ENCODE measurements around the gene TRHDE. TPM values are rescaled to one million over a fixed set of nuclear protein-coding genes. Genes with fewer than 3 reads are reported as not detected.

TRHDE gene
- total and polyA plus RNA-seq, 5 donors = 0.57 to 7.0 (median 3.8) TPM

DNA sequence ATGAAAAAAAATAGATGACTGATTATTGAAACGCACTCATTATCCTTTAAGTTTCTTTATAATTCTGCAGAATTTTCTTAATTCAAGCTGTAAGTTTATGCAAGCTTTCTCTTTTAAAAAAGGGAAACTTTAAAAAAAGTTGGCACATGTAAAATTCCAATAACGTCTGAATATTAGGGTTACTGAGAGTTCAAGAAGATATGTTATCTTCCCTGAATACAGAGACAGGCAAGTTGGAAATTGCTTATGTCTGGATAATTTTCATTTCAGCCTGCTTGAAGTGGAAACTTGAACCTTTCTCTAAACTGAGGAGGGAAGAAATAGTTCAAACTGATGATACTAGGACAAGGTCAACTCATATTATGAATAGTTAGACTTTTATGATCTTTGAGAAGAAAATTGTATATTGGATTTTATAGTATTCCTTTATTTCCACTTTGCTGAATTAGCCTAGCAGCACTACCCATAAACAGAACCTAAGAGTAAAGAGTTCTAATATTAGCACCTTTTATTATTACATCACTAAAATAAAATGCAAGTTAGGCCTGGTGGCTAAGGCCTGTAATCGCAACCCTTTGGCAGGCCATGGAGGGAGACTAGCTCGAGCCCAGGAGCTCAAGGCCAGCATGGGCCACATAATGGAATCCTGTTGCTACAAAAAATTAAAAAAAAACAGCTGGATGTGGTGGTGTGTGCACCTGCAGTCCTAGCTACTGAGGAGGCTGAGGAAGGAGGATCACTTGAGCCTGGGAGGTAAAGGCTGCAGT is 288.0 kb downstream of the TRHDE start:
- 36% methylated on average over 4 of the region's 4 CpGs for WGBS
- Histone ChIP-seq H3K9me3 (ENCODE audit: control insufficient read depth, low read length) (no peaks in the 10 kb centered on the region), H3K27me3 (ENCODE audit: control insufficient read depth, insufficient read depth) (no peaks in the 10 kb centered on the region), H3K4me3 (ENCODE audit: low read length) (no peak overlapping the region), H3K27ac (ENCODE audit: low read length) (no peak overlapping the region), H3K4me1 (ENCODE audit: control insufficient read depth, insufficient read depth, low read length) (no peaks in the 10 kb centered on the region)
- ATAC-seq (peak in 1 of 2 donors; percentile 57), DNase-seq (peak; percentile 14 to 52 (median 45))
- intact Hi-C loops (cut with DNase I) = no loop called here

DNA sequence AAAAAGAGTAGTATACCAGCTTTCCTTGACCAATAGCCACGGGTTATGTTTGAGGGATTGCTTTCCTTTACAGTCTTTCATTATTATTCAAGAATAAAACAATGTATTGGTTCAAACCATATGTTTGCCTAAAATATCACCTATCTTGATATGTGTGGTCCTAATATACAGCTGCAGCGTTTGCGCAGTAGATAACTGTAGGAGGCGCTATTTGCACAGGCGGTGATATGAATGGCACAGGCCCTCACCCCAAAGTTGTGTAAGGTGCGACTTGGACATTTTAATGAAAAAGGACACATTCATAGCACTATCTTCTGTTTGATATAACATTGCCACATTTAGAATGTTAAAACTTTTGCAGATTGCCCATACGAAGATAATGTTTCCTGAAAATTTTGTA is 298.4 kb downstream of the TRHDE start:
- Histone ChIP-seq H3K27ac (ENCODE audit: low read length) (no peak overlapping the region), H3K4me1 (ENCODE audit: control insufficient read depth, insufficient read depth, low read length) (no peaks in the 10 kb centered on the region), H3K4me3 (ENCODE audit: low read length) (no peak overlapping the region), H3K27me3 (ENCODE audit: control insufficient read depth, insufficient read depth) (no peaks in the 10 kb centered on the region), H3K9me3 (ENCODE audit: control insufficient read depth, low read length) (no peaks in the 10 kb centered on the region)
- DNase-seq = peak in 1 of 3 donors; percentile 39
- intact Hi-C loops (cut with DNase I) = no loop called here
- WGBS = 69% methylated on average over 7 of the region's 7 CpGs
- no peak for ATAC-seq

DNA sequence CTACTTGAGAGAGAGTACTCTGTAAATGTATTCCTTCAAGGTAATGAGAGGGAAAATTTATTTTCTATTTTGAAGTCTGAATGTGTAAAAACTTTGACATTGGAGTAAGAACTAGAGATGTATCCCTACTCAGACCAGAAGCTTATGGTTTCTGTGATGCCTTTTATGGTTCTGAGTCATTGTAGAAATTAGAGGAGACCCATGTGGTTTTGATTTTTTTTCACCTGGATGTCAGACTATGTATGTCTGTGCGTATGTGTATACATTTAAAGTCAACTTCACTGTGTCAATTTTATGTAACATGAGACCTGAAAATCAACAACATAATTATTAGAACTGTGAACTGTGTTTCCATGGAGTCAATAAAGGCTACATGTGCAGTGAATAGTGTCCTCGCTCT is 302.0 kb downstream of the TRHDE start:
- DNase-seq (no peak), ATAC-seq (no peak)
- 88% methylated on average over 2 of the region's 2 CpGs for WGBS
- Histone ChIP-seq H3K4me3 (ENCODE audit: low read length) (no peak overlapping the region), H3K4me1 (ENCODE audit: control insufficient read depth, insufficient read depth, low read length) (no peaks in the 10 kb centered on the region), H3K9me3 (ENCODE audit: control insufficient read depth, low read length) (no peaks in the 10 kb centered on the region), H3K27ac (ENCODE audit: low read length) (no peak overlapping the region), H3K27me3 (ENCODE audit: control insufficient read depth, insufficient read depth) (no peaks in the 10 kb centered on the region)
- intact Hi-C loops (cut with DNase I) = no loop called here

- intact Hi-C loops (cut with DNase I) = no loop called here
- H3K27me3 ChIP-seq (ENCODE audit: control insufficient read depth, insufficient read depth) = no peaks in the 10 kb centered on the region
- no peak for DNase-seq
- H3K4me1 ChIP-seq (ENCODE audit: control insufficient read depth, insufficient read depth, low read length) = no peaks in the 10 kb centered on the region
- 74% methylated on average over 3 of the region's 3 CpGs for WGBS
- H3K4me3 ChIP-seq (ENCODE audit: low read length) = no peak overlapping the region
- ATAC-seq = no peak
- H3K27ac ChIP-seq (ENCODE audit: low read length) = no peak overlapping the region
- H3K9me3 ChIP-seq (ENCODE audit: control insufficient read depth, low read length) = no peaks in the 10 kb centered on the region
Observed at GRCh38 chr12:72578327-72578726, 306.2 kb downstream of the TRHDE start.

DNA sequence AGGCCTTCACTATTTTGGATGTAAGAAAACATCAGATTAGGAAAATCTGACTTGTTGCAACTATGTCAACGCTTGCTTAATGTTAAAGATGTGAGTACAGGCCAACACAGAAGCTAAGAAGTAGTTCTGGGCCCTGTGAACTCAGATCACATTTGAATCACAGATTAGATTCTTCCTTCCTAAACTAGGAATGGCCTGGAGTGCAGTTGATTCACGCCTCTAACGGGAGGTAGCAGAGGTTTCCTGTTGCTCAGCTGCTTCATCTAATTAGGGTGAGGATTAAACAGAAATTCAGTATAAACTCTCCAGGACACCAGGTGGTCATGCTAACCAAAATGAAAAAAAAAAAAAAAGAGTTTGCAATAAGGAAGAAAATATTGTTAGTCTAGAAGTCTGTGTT is 314.3 kb downstream of the TRHDE start:
- H3K4me3 ChIP-seq (ENCODE audit: low read length) = no peak overlapping the region
- DNase-seq = no peak
- no peak overlapping the region for H3K27ac ChIP-seq (ENCODE audit: low read length)
- intact Hi-C loops (cut with DNase I) = no loop called here
- H3K27me3 ChIP-seq (ENCODE audit: control insufficient read depth, insufficient read depth) = no peaks in the 10 kb centered on the region
- ATAC-seq = no peak
- WGBS = 35% methylated on average over 3 of the region's 3 CpGs
- no peaks in the 10 kb centered on the region for H3K9me3 ChIP-seq (ENCODE audit: control insufficient read depth, low read length)
- H3K4me1 ChIP-seq (ENCODE audit: control insufficient read depth, insufficient read depth, low read length) = no peaks in the 10 kb centered on the region

GRCh38 chr12:72602581-72602980 is 330.4 kb downstream of the TRHDE start:
- Histone ChIP-seq H3K27me3 (ENCODE audit: control insufficient read depth, insufficient read depth) (no peaks in the 10 kb centered on the region), H3K9me3 (ENCODE audit: control insufficient read depth, low read length) (no peaks in the 10 kb centered on the region), H3K27ac (ENCODE audit: low read length) (no peak overlapping the region), H3K4me3 (ENCODE audit: low read length) (no peak overlapping the region), H3K4me1 (ENCODE audit: control insufficient read depth, insufficient read depth, low read length) (no peaks in the 10 kb centered on the region)
- DNase-seq = no peak
- no peak for ATAC-seq
- intact Hi-C loops (cut with DNase I) = no loop called here

GRCh38 chr12:72605975-72606374 is 333.8 kb downstream of the TRHDE start:
- ATAC-seq (no peak), DNase-seq (no peak)
- 71% methylated on average over 2 of the region's 2 CpGs for WGBS
- Histone ChIP-seq H3K9me3 (ENCODE audit: control insufficient read depth, low read length) (no peaks in the 10 kb centered on the region), H3K27ac (ENCODE audit: low read length) (no peak overlapping the region), H3K27me3 (ENCODE audit: control insufficient read depth, insufficient read depth) (no peaks in the 10 kb centered on the region), H3K4me3 (ENCODE audit: low read length) (no peak overlapping the region), H3K4me1 (ENCODE audit: control insufficient read depth, insufficient read depth, low read length) (no peaks in the 10 kb centered on the region)
- intact Hi-C loops (cut with DNase I) = no loop called here

GRCh38 chr12:72610342-72610741 is 338.2 kb downstream of the TRHDE start:
- H3K27ac ChIP-seq (ENCODE audit: low read length) = no peak overlapping the region
- ATAC-seq = no peak
- H3K9me3 ChIP-seq (ENCODE audit: control insufficient read depth, low read length) = no peaks in the 10 kb centered on the region
- intact Hi-C loops (cut with DNase I) = no loop called here
- no peaks in the 10 kb centered on the region for H3K4me1 ChIP-seq (ENCODE audit: control insufficient read depth, insufficient read depth, low read length)
- peak in 2 of 3 donors; percentile 18 to 29 for DNase-seq
- H3K27me3 ChIP-seq (ENCODE audit: control insufficient read depth, insufficient read depth) = no peaks in the 10 kb centered on the region
- H3K4me3 ChIP-seq (ENCODE audit: low read length) = no peak overlapping the region
- 72% methylated on average over 10 of the region's 10 CpGs for WGBS

DNA sequence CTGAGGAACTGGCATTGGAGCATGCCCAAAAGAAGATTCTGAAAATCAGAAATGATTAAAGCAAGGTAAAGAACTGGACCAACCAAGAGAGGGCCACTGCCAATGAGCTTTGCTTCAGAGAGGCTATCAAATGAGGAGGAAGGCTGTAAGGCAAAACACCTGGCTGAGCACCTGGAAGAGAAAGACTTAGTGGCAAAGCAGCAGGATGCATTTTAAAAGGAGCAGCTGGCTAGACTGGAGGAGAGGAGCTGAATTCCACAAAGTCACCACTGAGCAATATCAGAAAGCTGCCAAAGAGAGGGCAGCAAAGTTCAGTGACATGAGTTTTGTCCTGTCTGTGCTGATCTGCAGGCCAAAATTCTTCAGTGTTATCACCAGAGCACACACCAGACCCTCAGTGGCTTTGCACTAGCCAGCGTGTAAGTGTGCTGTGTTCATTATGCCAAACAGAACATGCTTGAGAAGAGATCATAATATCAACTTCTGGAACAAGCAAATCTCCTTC is 338.7 kb downstream of the TRHDE start:
- ATAC-seq (no peak), DNase-seq (no peak)
- Histone ChIP-seq H3K4me1 (ENCODE audit: control insufficient read depth, insufficient read depth, low read length) (no peaks in the 10 kb centered on the region), H3K9me3 (ENCODE audit: control insufficient read depth, low read length) (no peaks in the 10 kb centered on the region), H3K27ac (ENCODE audit: low read length) (no peak overlapping the region), H3K4me3 (ENCODE audit: low read length) (no peak overlapping the region), H3K27me3 (ENCODE audit: control insufficient read depth, insufficient read depth) (no peaks in the 10 kb centered on the region)
- intact Hi-C loops (cut with DNase I) = no loop called here
- 17% methylated on average over 1 of the region's 1 CpG for WGBS

GRCh38 chr12:72612171-72612570 is 340.0 kb downstream of the TRHDE start:
- intact Hi-C loops (cut with DNase I) = no loop called here
- WGBS = 76% methylated on average over 2 of the region's 2 CpGs
- no peaks in the 10 kb centered on the region for H3K4me1 ChIP-seq (ENCODE audit: control insufficient read depth, insufficient read depth, low read length)
- DNase-seq (no peak), ATAC-seq (no peak)
- H3K27me3 ChIP-seq (ENCODE audit: control insufficient read depth, insufficient read depth) = no peaks in the 10 kb centered on the region
- H3K27ac ChIP-seq (ENCODE audit: low read length) = no peak overlapping the region
- no peak overlapping the region for H3K4me3 ChIP-seq (ENCODE audit: low read length)
- H3K9me3 ChIP-seq (ENCODE audit: control insufficient read depth, low read length) = no peaks in the 10 kb centered on the region

GRCh38 chr12:72618764-72619163 is 346.6 kb downstream of the TRHDE start:
- intact Hi-C loops (cut with DNase I) = no loop called here
- ATAC-seq = no peak
- 73% methylated on average over 6 of the region's 6 CpGs for WGBS

DNA sequence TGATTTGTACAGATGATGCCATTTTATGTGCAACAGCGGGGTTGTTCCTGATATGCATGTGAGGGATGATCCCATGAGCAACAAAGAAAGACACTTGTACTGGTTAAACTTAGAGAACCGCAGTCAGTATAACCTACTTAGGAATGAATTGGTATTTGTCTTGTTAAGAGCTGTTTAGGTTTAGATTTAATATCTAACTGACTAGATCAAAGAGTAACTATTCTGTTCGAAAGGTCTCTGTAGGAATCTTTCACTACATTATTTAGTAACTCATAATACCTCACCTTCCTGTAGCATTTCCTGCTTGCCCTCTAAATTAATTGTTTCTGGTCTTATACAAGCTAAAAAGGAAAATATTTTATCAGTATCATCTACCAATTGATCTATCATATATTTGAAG is 350.4 kb downstream of the TRHDE start:
- WGBS = 87% methylated on average over 3 of the region's 3 CpGs

More at GRCh38 chr12:72618764-72619163, 346.6 kb downstream of the TRHDE start:
- Histone ChIP-seq H3K4me3 (ENCODE audit: low read length) (no peak overlapping the region), H3K27me3 (ENCODE audit: control insufficient read depth, insufficient read depth) (no peaks in the 10 kb centered on the region), H3K27ac (ENCODE audit: low read length) (no peak overlapping the region), H3K4me1 (ENCODE audit: control insufficient read depth, insufficient read depth, low read length) (no peaks in the 10 kb centered on the region), H3K9me3 (ENCODE audit: control insufficient read depth, low read length) (no peaks in the 10 kb centered on the region)
- peak in 1 of 3 donors; percentile 14 for DNase-seq

More for the DNA sequence above, 350.4 kb downstream of the TRHDE start:
- no peaks in the 10 kb centered on the region for H3K27me3 ChIP-seq (ENCODE audit: control insufficient read depth, insufficient read depth)
- H3K27ac ChIP-seq (ENCODE audit: low read length) = no peak overlapping the region
- no peak for ATAC-seq
- H3K4me1 ChIP-seq (ENCODE audit: control insufficient read depth, insufficient read depth, low read length) = no peaks in the 10 kb centered on the region
- H3K4me3 ChIP-seq (ENCODE audit: low read length) = no peak overlapping the region
- H3K9me3 ChIP-seq (ENCODE audit: control insufficient read depth, low read length) = no peaks in the 10 kb centered on the region
- intact Hi-C loops (cut with DNase I) = no loop called here
- DNase-seq = no peak
